Ishikawa (cell line): Measurements from ENCODE around the gene PPP1R18.

Source experiments
- CEBPB ChIP-seq: IDR thresholded peaks from 2 replicates; pipeline ENCODE4 v1.6.1; 2012
- CREB1 ChIP-seq: IDR thresholded peaks from 2 replicates; pipeline ENCODE4 v1.6.1; 2012; ENCODE audit warnings: low read depth
- EGR1 ChIP-seq: IDR thresholded peaks from 2 replicates; pipeline ENCODE4 v1.6.1; 2012
- EP300 ChIP-seq: IDR thresholded peaks from 2 replicates; pipeline ENCODE4 v1.6.1; 2012; ENCODE audit warnings: borderline replicate concordance
- FOXM1 ChIP-seq: IDR thresholded peaks from 2 replicates; pipeline ENCODE4 v1.6.1; 2012; ENCODE audit warnings: low read depth, borderline replicate concordance
- NFIC ChIP-seq: IDR thresholded peaks from 2 replicates; pipeline ENCODE4 v1.6.1; 2012
- RAD21 ChIP-seq: IDR thresholded peaks from 2 replicates; pipeline ENCODE4 v1.6.1; 2012; ENCODE audit warnings: low read depth
- TAF1 ChIP-seq: IDR thresholded peaks from 2 replicates; pipeline ENCODE4 v1.6.1; 2012; ENCODE audit warnings: low read depth, mild to moderate bottlenecking
- TCF12 ChIP-seq: IDR thresholded peaks from 2 replicates; pipeline ENCODE4 v1.6.1; 2012; ENCODE audit warnings: low read depth
- TEAD4 ChIP-seq: IDR thresholded peaks from 2 replicates; pipeline ENCODE4 v1.6.1; 2012
- YY1 ChIP-seq: IDR thresholded peaks from 2 replicates; pipeline ENCODE4 v1.6.1; 2012; ENCODE audit warnings: low read depth
- ZBTB7A ChIP-seq: IDR thresholded peaks from 2 replicates; pipeline ENCODE4 v1.6.1; 2012; ENCODE audit warnings: low read depth
- TF ChIP-seq, protein P1 (sequence below): IDR thresholded peaks from 2 replicates; pipeline ENCODE4 v1.6.1; 2012
- TF ChIP-seq, protein P2 (sequence below): IDR thresholded peaks from 2 replicates; pipeline ENCODE4 v1.6.1; 2012; ENCODE audit warnings: low read depth, mild to moderate bottlenecking
- TF ChIP-seq, protein P3 (sequence below): IDR thresholded peaks from 2 replicates; pipeline ENCODE4 v1.6.1; 2012

Gene PPP1R18

DNA sequence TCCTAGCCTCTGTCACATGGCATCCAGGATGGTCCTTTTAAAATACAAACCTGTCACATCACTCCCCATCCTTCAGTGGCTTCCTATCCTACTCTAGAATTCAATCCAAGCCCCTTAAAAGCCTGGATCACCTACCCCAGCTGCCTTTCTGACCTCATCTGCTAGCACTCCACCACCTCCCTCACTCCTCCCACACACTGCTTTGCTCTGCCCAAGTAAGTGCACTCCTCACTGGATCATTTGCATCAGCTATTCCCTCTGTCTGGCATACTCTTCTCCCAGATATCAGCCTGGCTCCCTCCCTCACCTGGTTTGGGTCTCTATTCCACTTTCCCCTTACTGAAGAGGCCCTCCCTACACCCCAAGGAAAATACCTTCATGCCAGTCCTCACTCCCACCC lies 29.0 kb downstream of the PPP1R18 start:
- TF ChIP-seq TEAD4 (no peak), CREB1 (no peak), EGR1 (no peak)

DNA sequence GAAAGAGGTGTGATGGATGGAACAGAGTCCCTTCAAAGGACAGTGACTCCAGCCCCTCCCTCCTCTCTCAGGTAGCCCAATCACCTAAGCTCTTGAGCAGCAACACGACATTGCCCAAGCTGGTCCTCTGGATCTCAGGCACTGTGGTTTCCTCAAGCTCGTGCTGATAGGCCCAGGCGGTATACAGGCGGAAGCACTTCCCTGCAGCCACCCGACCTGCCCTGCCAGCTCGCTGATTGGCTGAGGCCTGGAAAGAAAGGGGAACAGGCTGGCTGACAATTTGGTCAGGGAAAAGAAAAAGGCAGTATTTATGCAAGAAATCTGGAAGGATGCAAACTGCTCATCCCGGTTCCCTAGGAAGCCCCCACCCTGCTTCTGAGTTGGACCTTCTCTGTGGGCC lies 29.9 kb downstream of the PPP1R18 start:
- no peak for TF ChIP-seq CREB1
- TF ChIP-seq YY1: no peak
- TF ChIP-seq, protein P1, sequence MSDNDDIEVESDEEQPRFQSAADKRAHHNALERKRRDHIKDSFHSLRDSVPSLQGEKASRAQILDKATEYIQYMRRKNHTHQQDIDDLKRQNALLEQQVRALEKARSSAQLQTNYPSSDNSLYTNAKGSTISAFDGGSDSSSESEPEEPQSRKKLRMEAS: no peak
- TF ChIP-seq TEAD4: no peak
- TF ChIP-seq CEBPB: no peak
- no peak for TF ChIP-seq EP300
- TF ChIP-seq TCF12: no peak
- TF ChIP-seq, protein P2, sequence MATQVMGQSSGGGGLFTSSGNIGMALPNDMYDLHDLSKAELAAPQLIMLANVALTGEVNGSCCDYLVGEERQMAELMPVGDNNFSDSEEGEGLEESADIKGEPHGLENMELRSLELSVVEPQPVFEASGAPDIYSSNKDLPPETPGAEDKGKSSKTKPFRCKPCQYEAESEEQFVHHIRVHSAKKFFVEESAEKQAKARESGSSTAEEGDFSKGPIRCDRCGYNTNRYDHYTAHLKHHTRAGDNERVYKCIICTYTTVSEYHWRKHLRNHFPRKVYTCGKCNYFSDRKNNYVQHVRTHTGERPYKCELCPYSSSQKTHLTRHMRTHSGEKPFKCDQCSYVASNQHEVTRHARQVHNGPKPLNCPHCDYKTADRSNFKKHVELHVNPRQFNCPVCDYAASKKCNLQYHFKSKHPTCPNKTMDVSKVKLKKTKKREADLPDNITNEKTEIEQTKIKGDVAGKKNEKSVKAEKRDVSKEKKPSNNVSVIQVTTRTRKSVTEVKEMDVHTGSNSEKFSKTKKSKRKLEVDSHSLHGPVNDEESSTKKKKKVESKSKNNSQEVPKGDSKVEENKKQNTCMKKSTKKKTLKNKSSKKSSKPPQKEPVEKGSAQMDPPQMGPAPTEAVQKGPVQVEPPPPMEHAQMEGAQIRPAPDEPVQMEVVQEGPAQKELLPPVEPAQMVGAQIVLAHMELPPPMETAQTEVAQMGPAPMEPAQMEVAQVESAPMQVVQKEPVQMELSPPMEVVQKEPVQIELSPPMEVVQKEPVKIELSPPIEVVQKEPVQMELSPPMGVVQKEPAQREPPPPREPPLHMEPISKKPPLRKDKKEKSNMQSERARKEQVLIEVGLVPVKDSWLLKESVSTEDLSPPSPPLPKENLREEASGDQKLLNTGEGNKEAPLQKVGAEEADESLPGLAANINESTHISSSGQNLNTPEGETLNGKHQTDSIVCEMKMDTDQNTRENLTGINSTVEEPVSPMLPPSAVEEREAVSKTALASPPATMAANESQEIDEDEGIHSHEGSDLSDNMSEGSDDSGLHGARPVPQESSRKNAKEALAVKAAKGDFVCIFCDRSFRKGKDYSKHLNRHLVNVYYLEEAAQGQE: no peak

DNA sequence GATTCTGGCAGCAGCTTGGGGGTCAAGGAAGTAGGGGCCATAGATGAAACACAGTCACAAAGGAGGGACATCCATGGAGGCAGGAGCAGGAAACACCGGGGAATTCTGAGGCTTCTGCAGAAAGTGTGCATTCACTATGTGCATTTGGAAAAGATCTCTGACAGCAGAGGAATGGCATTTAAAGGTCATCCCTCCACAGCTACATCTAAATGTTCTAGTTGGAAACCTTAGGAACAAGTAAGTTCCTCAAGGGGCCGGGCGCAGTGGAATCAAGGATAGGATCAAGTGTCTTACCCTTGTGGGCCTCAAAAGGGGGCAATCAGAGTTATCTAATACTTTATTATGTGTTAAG lies 30.7 kb downstream of the PPP1R18 start:
- TF ChIP-seq, protein P3, sequence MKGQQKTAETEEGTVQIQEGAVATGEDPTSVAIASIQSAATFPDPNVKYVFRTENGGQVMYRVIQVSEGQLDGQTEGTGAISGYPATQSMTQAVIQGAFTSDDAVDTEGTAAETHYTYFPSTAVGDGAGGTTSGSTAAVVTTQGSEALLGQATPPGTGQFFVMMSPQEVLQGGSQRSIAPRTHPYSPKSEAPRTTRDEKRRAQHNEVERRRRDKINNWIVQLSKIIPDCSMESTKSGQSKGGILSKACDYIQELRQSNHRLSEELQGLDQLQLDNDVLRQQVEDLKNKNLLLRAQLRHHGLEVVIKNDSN: no peak
- no peak for TF ChIP-seq TEAD4
- TF ChIP-seq CEBPB: no peak
- TF ChIP-seq FOXM1: no peak
- TF ChIP-seq EGR1: no peak
- TF ChIP-seq ZBTB7A: no peak
- TF ChIP-seq EP300: no peak
- no peak for TF ChIP-seq YY1
- no peak for TF ChIP-seq CREB1

DNA sequence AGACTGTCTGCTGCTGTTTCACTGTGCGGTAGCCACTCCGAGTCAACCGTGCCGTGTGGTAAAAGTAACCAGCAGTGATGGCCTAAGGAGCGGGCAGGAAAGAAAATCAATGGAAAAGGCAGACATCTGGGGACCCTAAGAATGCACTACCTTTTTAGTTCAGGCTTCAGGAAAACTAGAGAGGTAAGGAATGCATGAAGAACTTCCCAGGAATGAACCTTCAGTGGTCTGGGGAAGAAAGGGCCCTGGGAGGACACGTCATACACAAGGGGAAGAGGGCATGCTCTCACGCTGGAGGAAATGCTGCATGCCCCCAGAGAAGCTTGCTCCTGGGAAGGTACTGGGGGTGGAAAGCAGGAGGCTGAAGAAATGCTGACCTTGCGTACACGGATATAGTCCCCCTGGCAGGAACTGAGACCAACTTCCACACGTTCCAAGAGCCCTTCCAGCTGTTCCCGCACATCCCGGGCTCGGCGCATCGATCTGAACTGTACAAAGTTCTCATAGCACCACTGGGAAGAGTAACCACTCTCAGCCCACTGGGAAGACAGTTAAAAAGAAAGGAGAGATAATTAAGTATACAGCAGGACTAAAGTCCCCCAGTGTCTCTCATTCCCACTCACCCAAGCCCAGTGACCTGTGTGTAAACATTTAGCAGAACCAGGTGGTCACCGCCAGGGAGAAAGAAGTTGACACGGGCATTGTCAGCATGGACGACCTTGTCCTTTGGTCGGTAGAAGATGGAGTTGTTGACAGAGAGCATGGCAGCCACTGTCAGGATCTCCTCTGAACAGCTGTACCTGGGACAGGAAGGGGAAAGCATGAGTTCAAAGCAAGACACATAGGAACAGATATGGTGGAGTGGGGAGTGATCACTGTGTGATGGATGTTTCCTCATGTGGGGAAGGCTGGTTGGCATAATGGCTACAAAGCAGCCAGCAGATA lies 31.4 kb downstream of the PPP1R18 start:
- TF ChIP-seq ZBTB7A (no peak), FOXM1 (no peak), TEAD4 (no peak), CREB1 (no peak), YY1 (no peak), EP300 (no peak), TAF1 (no peak), NFIC (no peak), RAD21 (no peak), EGR1 (no peak), TCF12 (no peak), CEBPB (no peak)
- TF ChIP-seq, protein P3: no peak
- TF ChIP-seq, protein P2: no peak
- TF ChIP-seq, protein P1: no peak

DNA sequence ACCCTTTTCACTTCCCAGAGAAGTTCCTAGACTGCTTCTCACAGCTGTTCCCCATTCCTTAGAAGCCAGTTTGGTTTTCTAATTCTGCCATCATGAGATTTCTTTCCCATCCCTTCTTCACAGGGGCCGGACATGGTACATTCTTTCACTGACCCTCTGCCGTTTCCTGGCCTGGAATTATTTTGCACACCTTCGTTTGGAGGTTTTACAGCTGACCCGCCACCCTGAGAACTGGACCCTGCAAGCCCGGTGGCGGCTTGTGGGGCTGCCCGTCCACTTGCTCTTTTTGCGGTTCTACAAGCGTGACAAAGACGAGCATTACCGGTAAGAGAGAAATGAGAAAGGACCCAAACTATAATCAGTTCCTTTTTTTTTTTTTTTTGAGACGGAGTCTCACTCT lies 35.3 kb downstream of the PPP1R18 start:
- TF ChIP-seq, protein P1: no peak
- TF ChIP-seq EP300 (no peak), TCF12 (no peak), YY1 (no peak), ZBTB7A (no peak), FOXM1 (no peak), CREB1 (no peak), CEBPB (no peak), TEAD4 (no peak), TAF1 (no peak), NFIC (no peak), RAD21 (no peak), EGR1 (no peak)
- TF ChIP-seq, protein P2: no peak
- TF ChIP-seq, protein P3: no peak
